Breast epithelium (tissue), 4 donors: ENCODE results near the gene PATL1. TPM values are rescaled to one million over a fixed set of nuclear protein-coding genes. Genes with fewer than 3 reads are reported as not detected.

Source experiments
- DNase-seq, 2 donors: peaks; one replicate each; pipeline ENCODE4 v3.0.0-alpha.2; 2019; ENCODE audit warnings: low spot score in 2 of 2
- H3K27ac ChIP-seq, 2 donors: fragments of 200-600 bp; sonication (generic) in 1 of 2; one replicate each; pipeline ENCODE4 v1.5.1; 2016 to 2019; ENCODE audit warnings: mild to moderate bottlenecking in 1 of 2
- H3K27me3 ChIP-seq, 2 donors: fragments of 200-600 bp; sonication (generic) in 1 of 2; one replicate each; pipeline versions ENCODE4 v1.5.1 to v1.6.0; 2017 to 2019; ENCODE audit warnings: control low read depth in 1 of 2, mild to moderate bottlenecking in 1 of 2
- H3K36me3 ChIP-seq: fragments of 200-600 bp; one replicate; pipeline ENCODE4 v1.5.1; 2019
- H3K4me1 ChIP-seq, 2 donors: fragments of 200-600 bp; sonication (generic); one replicate each; pipeline ENCODE4 v1.5.1; 2016 to 2019; ENCODE audit warnings: control low read depth in 1 of 2
- H3K4me3 ChIP-seq, 3 donors: fragments of 200-600 bp; sonication (generic); 1 replicate in 2 of 3; 2 replicates in 1 of 3; pipeline ENCODE4 v1.5.1; 2016 to 2019; ENCODE audit warnings: mild to moderate bottlenecking in 3 of 3, moderate library complexity in 2 of 3
- H3K9me3 ChIP-seq, 2 donors: fragments of 200-600 bp; sonication (generic) in 1 of 2; one replicate each; pipeline ENCODE4 v1.5.1; 2016 to 2019; ENCODE audit warnings: control low read depth in 1 of 2
- POLR2A ChIP-seq: fragments of 450-650 bp; IDR thresholded peaks from one replicate; pipeline ENCODE4 v1.6.1; 2016; ENCODE audit warnings: antibody characterized with exemption, mild to moderate bottlenecking, moderate library complexity
- POLR2AphosphoS5 ChIP-seq, 3 donors: sonication (generic); formaldehyde crosslinking; IDR thresholded peaks; one replicate each; pipeline ENCODE4 v1.6.1; 2017; ENCODE audit warnings: antibody characterized with exemption in 3 of 3
- intact Hi-C: fragments of 100-400 bp; cut with DNase I; formaldehyde crosslinking; loops from one replicate; pipeline ENCODE4 v1.15.1; 2023; ENCODE audit warnings: low total_unique reads
- total RNA-seq, 3 donors: library from RNA; depleted of rRNA; stranded (reverse); fragments of >200 nt; gene quantifications; one replicate each; pipeline ENCODE4 v1.1.0, GENCODE V29; 2016
- TF ChIP-seq, protein P1 (sequence below), 3 donors: fragments of 450-650 bp; IDR thresholded peaks; one replicate each; pipeline ENCODE4 v1.5.1; 2016 to 2017; ENCODE audit warnings: antibody characterized with exemption in 3 of 3, mild to moderate bottlenecking in 3 of 3, moderate library complexity in 3 of 3

The PATL1 gene
- total RNA-seq, 3 donors from 2014 or later = 13.4 to 15.8 (median 15.2) TPM

DNA sequence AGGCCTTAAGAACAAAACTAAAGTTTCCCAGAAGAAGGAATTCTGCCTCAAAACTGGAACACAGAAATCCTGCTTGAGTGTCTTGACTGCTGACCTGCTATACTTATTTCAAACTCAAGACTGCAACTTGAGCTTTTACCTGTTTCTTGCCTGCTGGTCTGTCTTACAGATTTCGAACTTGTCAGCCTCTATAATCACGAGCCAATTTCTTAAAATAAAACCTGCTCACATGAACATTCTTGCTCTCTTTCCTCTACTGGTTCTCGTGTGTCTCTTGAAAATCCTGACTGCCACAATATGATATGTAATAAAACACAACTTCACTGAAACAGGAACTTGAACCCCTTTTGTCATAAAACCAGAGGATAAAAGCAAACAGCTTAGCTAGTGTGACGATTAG, 13.9 kb downstream of the PATL1 start:
- intact Hi-C loops = no loop called here
- H3K4me1 ChIP-seq = no peaks in the 10 kb centered on the region
- peaks cover 17% of the 10 kb centered on the region for H3K36me3 ChIP-seq

DNA sequence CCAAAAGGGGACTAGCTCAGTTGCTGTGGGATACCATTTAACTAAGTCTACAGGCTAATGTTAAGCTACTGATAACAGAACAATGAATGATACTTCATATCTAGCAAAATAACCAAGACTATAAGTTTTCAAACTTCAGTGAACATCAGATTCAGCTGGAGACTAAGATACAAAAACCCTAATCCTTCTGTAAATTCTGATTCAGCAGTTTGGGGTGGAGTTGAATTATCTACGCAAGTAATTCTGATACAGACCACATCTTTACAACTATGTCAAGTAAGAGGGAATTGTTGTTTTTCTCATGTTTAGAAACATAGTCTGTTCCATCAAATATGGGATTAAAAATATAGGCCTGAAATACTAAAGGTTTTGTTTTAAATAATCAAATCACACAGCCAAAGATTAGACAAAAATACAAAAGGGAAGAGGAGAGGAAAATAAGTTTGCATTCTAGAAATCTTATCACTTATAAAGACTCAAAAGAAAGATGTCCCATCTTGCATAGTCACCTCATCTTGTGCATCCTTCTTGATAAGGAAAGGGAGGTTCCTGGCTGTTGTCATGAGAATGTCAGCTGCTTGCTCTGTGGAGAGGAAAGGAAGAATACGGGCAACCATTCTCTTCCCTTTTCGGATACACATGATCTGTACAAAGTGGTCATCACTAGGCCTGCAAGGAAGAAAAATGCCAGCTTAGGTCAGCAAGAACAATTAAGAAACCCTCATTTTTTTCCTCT, 21.4 kb downstream of the PATL1 start:
- H3K27me3 ChIP-seq = no peaks in the 10 kb centered on the region
- H3K4me1 ChIP-seq = no peaks in the 10 kb centered on the region
- no peak for TF ChIP-seq POLR2AphosphoS5 (IDR thresholded peaks at IDR 0.05)
- TF ChIP-seq POLR2A = no peak
- TF ChIP-seq, protein P1, sequence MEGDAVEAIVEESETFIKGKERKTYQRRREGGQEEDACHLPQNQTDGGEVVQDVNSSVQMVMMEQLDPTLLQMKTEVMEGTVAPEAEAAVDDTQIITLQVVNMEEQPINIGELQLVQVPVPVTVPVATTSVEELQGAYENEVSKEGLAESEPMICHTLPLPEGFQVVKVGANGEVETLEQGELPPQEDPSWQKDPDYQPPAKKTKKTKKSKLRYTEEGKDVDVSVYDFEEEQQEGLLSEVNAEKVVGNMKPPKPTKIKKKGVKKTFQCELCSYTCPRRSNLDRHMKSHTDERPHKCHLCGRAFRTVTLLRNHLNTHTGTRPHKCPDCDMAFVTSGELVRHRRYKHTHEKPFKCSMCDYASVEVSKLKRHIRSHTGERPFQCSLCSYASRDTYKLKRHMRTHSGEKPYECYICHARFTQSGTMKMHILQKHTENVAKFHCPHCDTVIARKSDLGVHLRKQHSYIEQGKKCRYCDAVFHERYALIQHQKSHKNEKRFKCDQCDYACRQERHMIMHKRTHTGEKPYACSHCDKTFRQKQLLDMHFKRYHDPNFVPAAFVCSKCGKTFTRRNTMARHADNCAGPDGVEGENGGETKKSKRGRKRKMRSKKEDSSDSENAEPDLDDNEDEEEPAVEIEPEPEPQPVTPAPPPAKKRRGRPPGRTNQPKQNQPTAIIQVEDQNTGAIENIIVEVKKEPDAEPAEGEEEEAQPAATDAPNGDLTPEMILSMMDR (IDR thresholded peaks at IDR 0.05) = no peak
- H3K36me3 ChIP-seq = peaks cover 3% of the 10 kb centered on the region
- DNase-seq = no peak
- no peak overlapping the region for H3K4me3 ChIP-seq
- no peaks in the 10 kb centered on the region for H3K9me3 ChIP-seq
- intact Hi-C loops = no loop called here
- no peak overlapping the region for H3K27ac ChIP-seq

More for the DNA sequence above, 13.9 kb downstream of the PATL1 start:
- DNase-seq = no peak
- TF ChIP-seq POLR2AphosphoS5 (IDR thresholded peaks at IDR 0.05) = no peak
- TF ChIP-seq, protein P1 (IDR thresholded peaks at IDR 0.05) = no peak
- no peak for TF ChIP-seq POLR2A
- H3K9me3 ChIP-seq = no peaks in the 10 kb centered on the region
- no peak overlapping the region for H3K4me3 ChIP-seq
- no peaks in the 10 kb centered on the region for H3K27me3 ChIP-seq
- H3K27ac ChIP-seq = no peak overlapping the region

DNA sequence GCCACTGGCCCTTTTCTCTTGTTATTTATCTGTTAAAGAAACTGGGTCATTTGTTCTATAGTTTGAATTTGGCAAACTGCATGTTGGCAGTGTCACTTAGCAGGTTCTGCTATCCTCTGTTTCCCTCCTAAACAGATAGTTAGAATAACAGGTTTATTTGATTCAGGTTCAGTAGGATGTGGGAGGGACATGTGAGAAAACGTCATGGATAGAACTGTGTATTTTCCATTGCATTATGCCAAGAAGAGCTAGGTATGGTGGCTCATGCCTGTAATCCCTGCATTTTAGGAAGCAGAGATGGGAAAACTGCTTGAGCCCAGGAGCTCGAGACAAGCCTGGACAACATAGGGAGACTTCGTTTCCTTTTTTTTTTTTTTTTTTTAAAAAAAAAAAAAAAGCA, 24.3 kb downstream of the PATL1 start:
- Histone ChIP-seq H3K36me3 (peaks cover 4% of the 10 kb centered on the region), H3K27ac (no peak overlapping the region), H3K4me3 (no peak overlapping the region), H3K9me3 (no peaks in the 10 kb centered on the region), H3K4me1 (no peaks in the 10 kb centered on the region), H3K27me3 (no peaks in the 10 kb centered on the region)
- TF ChIP-seq POLR2A = no peak
- TF ChIP-seq, protein P1 (IDR thresholded peaks at IDR 0.05) = no peak
- no peak for TF ChIP-seq POLR2AphosphoS5 (IDR thresholded peaks at IDR 0.05)
- intact Hi-C loops = loop anchor here (2.0 to 5.0 kb wide), 2 partner anchors 74 to 1073 kb away; no protein-coding TSS in a partner anchor
- DNase-seq = no peak

DNA sequence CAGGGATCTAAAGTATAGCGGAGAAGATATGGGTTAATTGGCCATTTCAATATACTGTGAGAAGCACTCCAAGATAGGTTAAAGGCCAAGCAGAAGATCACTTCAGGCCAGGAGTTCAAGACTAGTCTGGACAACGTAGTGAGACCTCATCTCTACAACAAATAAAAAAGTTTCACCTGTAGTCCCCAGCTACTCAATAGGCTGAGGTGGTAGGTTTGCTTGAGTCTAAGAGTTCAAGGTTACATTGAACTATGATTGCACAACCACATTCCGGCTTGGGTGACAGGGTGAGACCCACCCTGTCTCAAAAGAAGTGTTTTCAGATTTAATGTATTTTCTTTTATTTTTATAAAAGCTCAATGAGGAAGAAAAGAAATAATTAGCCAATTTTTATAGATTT, 25.4 kb downstream of the PATL1 start:
- TF ChIP-seq, protein P1 (IDR thresholded peaks at IDR 0.05) = no peak
- peaks cover 4% of the 10 kb centered on the region for H3K36me3 ChIP-seq

DNA sequence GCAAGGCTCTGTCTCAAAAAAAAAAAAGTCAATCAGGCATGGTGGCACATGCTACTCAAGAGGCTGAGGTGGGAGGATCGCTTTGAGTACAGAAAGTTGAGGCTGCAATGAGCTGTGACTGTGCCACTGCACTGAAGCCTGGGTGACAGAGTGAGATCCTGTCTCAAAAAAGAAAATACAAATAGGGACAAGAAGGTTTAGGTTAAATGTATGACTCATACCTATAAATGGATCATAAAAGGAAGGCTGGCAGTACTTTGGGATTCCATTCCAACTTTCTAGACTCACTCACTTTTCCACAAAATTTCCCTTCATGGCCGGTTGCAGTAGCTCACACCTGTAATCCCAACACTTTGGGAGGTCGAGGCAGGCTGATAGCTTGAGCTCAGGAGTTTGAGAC, 27.7 kb downstream of the PATL1 start:
- Histone ChIP-seq H3K27me3 (no peaks in the 10 kb centered on the region), H3K4me3 (no peak overlapping the region), H3K27ac (no peak overlapping the region), H3K9me3 (no peaks in the 10 kb centered on the region), H3K4me1 (no peaks in the 10 kb centered on the region), H3K36me3 (peaks cover 14% of the 10 kb centered on the region)
- intact Hi-C loops = loop anchor here (5.0 kb wide), 1 partner anchor 1076 kb away; no protein-coding TSS in a partner anchor
- TF ChIP-seq, protein P1 (IDR thresholded peaks at IDR 0.05) = no peak
- TF ChIP-seq POLR2AphosphoS5 (IDR thresholded peaks at IDR 0.05) = no peak
- no peak for TF ChIP-seq POLR2A
- DNase-seq = no peak

More for the DNA sequence above, 25.4 kb downstream of the PATL1 start:
- Histone ChIP-seq H3K27ac (no peak overlapping the region), H3K4me1 (no peaks in the 10 kb centered on the region), H3K4me3 (no peak overlapping the region), H3K27me3 (no peaks in the 10 kb centered on the region), H3K9me3 (no peaks in the 10 kb centered on the region)
- DNase-seq = no peak
- intact Hi-C loops = loop anchor here (5.0 kb wide), 1 partner anchor 1074 kb away; no protein-coding TSS in a partner anchor
